ENCODE measurements around the gene COL25A1.

COL25A1 gene

GRCh38 chr4:109296527-109296926, 5.9 kb downstream of the COL25A1 start:
- H3K4me3 ChIP-seq = no peak overlapping the region
- H3K9ac ChIP-seq (ENCODE audit: insufficient read length) = no peak overlapping the region
- no peaks in the 10 kb centered on the region for H3K9me3 ChIP-seq (ENCODE audit: low read depth, low read length)
- no peak for DNase-seq (ENCODE audit: low read depth, low spot score)
- H3K27ac ChIP-seq = no peak overlapping the region
- TF ChIP-seq EZH2 (IDR thresholded peaks at IDR 0.05) (no peak), POLR2AphosphoS5 (IDR thresholded peaks at IDR 0.05; ENCODE audit: borderline replicate concordance, low read depth, low read length) (no peak)
- no peaks in the 10 kb centered on the region for H3K36me3 ChIP-seq (ENCODE audit: insufficient read depth, low read length)

- no peak for DNase-seq (ENCODE audit: low read depth, low spot score)
- Histone ChIP-seq H3K9me3 (ENCODE audit: low read depth, low read length) (no peaks in the 10 kb centered on the region), H3K27ac (no peak overlapping the region), H3K9ac (ENCODE audit: insufficient read length) (no peak overlapping the region), H3K36me3 (ENCODE audit: insufficient read depth, low read length) (no peaks in the 10 kb centered on the region), H3K4me3 (no peak overlapping the region)
- TF ChIP-seq EZH2 (IDR thresholded peaks at IDR 0.05) (no peak), POLR2AphosphoS5 (IDR thresholded peaks at IDR 0.05; ENCODE audit: borderline replicate concordance, low read depth, low read length) (no peak), FOXP2 (optimal IDR thresholded peaks at IDR 0.05; ENCODE audit: control extremely low read depth, extremely low read length, insufficient read depth) (no peak)
Observed at GRCh38 chr4:109295081-109295480, 7.4 kb downstream of the COL25A1 start.

GRCh38 chr4:109294468-109295020, 7.9 kb downstream of the COL25A1 start:
- Histone ChIP-seq H3K36me3 (ENCODE audit: insufficient read depth, low read length) (no peaks in the 10 kb centered on the region), H3K9me3 (ENCODE audit: low read depth, low read length) (no peaks in the 10 kb centered on the region), H3K9ac (ENCODE audit: insufficient read length) (no peak overlapping the region), H3K27ac (no peak overlapping the region), H3K4me3 (no peak overlapping the region)
- no peak for TF ChIP-seq EZH2 (IDR thresholded peaks at IDR 0.05)
- DNase-seq (ENCODE audit: low read depth, low spot score) = no peak

- Histone ChIP-seq H3K36me3 (ENCODE audit: insufficient read depth, low read length) (no peaks in the 10 kb centered on the region), H3K9ac (ENCODE audit: insufficient read length) (no peak overlapping the region), H3K9me3 (ENCODE audit: low read depth, low read length) (no peaks in the 10 kb centered on the region), H3K4me3 (no peak overlapping the region), H3K27ac (no peak overlapping the region)
- no peak for TF ChIP-seq EZH2 (IDR thresholded peaks at IDR 0.05)
- DNase-seq (ENCODE audit: low read depth, low spot score) = no peak
Observed at GRCh38 chr4:109294006-109294405, 8.5 kb downstream of the COL25A1 start.

DNA sequence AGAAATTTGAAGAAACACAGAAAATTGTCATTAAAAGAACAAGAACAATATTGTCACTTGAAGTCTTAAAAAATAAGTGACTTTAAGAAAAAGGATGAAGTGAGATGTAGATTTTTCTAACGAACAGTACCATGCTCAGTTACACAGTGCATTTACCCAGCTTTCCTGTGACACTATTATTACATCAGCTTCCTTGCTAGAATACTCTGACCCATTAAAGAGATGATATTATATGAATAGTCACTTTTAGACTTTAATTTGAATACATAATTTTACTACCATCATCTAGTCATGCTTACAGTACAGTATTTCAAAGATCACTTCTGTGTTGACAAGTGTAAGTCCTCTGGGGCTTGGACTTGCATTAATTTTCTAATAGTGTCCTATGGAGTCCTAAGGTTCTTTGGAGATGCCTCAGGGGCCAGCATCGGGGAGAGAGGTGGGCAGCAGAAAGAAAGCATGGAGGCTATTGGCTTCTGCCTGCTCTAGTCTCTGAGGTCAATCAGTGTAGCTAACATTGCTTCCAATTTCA, 10.7 kb downstream of the COL25A1 start:
- Histone ChIP-seq H3K9me3 (ENCODE audit: low read depth, low read length) (no peaks in the 10 kb centered on the region), H3K36me3 (ENCODE audit: insufficient read depth, low read length) (no peaks in the 10 kb centered on the region), H3K4me3 (no peak overlapping the region), H3K9ac (ENCODE audit: insufficient read length) (no peak overlapping the region), H3K27ac (no peak overlapping the region; the same call in 1 of the 2 replicates)
- DNase-seq (ENCODE audit: low read depth, low spot score) = no peak
- TF ChIP-seq POLR2AphosphoS5 (IDR thresholded peaks at IDR 0.05; ENCODE audit: borderline replicate concordance, low read depth, low read length) = no peak
- TF ChIP-seq EZH2 (IDR thresholded peaks at IDR 0.05) = no peak
- no peak for TF ChIP-seq FOXP2 (optimal IDR thresholded peaks at IDR 0.05; ENCODE audit: control extremely low read depth, extremely low read length, insufficient read depth)

- no peak for TF ChIP-seq FOXP2 (optimal IDR thresholded peaks at IDR 0.05; ENCODE audit: control extremely low read depth, extremely low read length, insufficient read depth)
- TF ChIP-seq POLR2AphosphoS5 (IDR thresholded peaks at IDR 0.05; ENCODE audit: borderline replicate concordance, low read depth, low read length) = no peak
- no peak for TF ChIP-seq EZH2 (IDR thresholded peaks at IDR 0.05)
- Histone ChIP-seq H3K27ac (no peak overlapping the region), H3K9me3 (ENCODE audit: low read depth, low read length) (no peaks in the 10 kb centered on the region), H3K4me3 (no peak overlapping the region), H3K36me3 (ENCODE audit: insufficient read depth, low read length) (no peaks in the 10 kb centered on the region), H3K9ac (ENCODE audit: insufficient read length) (no peak overlapping the region)
- no peak for DNase-seq (ENCODE audit: low read depth, low spot score)
Observed at GRCh38 chr4:109290918-109291317, 11.5 kb downstream of the COL25A1 start.

- H3K4me3 ChIP-seq = 0 out of 2 replicates have a peak overlapping the region, but pooled peaks have one; percentile 3
- peak overlapping the region; percentile 79 for H3K27ac ChIP-seq
- no peak overlapping the region for H3K9ac ChIP-seq (ENCODE audit: insufficient read length)
- H3K36me3 ChIP-seq (ENCODE audit: insufficient read depth, low read length) = no peaks in the 10 kb centered on the region
- no peaks in the 10 kb centered on the region for H3K9me3 ChIP-seq (ENCODE audit: low read depth, low read length)
- DNase-seq (ENCODE audit: low read depth, low spot score) = no peak
- TF ChIP-seq POLR2AphosphoS5 (IDR thresholded peaks at IDR 0.05; ENCODE audit: borderline replicate concordance, low read depth, low read length) (no peak), FOXP2 (optimal IDR thresholded peaks at IDR 0.05; ENCODE audit: control extremely low read depth, extremely low read length, insufficient read depth) (no peak), EZH2 (IDR thresholded peaks at IDR 0.05) (no peak)
Observed at GRCh38 chr4:109278594-109279031, 23.8 kb downstream of the COL25A1 start.

DNA sequence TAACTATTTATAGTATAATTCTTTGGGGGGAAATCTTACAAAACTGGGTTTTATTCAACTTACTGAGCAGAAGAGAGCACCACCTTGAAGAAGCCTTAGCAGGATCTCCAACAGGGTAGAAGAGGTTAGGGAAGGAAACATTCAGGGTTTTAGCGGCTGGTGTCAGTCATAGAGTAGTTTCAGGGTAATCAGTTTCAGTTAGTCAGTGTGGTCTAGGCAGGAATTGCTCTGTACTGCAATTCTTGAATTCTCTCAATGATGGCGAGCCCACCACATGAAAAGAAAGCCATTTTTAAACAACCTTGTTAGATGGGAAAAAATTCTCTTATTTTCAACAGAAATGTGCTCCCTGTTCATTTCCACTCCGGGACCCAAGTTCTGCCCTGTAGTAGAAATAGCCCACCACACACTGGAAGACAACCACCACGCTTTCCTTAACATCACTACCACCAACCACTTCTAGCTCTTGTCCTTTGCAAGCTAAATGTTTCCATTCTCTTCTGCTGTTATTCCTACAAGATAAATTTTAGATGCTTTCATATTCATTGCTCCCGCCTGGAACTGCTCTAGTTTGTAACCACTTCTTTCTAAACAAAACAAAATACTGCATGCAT, 25.9 kb downstream of the COL25A1 start:
- no peaks in the 10 kb centered on the region for H3K36me3 ChIP-seq (ENCODE audit: insufficient read depth, low read length)
- no peak overlapping the region for H3K27ac ChIP-seq
- H3K4me3 ChIP-seq = no peak overlapping the region
- no peak for DNase-seq (ENCODE audit: low read depth, low spot score)
- H3K9me3 ChIP-seq (ENCODE audit: low read depth, low read length) = no peaks in the 10 kb centered on the region
- TF ChIP-seq FOXP2 (optimal IDR thresholded peaks at IDR 0.05; ENCODE audit: control extremely low read depth, extremely low read length, insufficient read depth) (no peak), EZH2 (IDR thresholded peaks at IDR 0.05) (no peak)
- no peak overlapping the region for H3K9ac ChIP-seq (ENCODE audit: insufficient read length)

DNA sequence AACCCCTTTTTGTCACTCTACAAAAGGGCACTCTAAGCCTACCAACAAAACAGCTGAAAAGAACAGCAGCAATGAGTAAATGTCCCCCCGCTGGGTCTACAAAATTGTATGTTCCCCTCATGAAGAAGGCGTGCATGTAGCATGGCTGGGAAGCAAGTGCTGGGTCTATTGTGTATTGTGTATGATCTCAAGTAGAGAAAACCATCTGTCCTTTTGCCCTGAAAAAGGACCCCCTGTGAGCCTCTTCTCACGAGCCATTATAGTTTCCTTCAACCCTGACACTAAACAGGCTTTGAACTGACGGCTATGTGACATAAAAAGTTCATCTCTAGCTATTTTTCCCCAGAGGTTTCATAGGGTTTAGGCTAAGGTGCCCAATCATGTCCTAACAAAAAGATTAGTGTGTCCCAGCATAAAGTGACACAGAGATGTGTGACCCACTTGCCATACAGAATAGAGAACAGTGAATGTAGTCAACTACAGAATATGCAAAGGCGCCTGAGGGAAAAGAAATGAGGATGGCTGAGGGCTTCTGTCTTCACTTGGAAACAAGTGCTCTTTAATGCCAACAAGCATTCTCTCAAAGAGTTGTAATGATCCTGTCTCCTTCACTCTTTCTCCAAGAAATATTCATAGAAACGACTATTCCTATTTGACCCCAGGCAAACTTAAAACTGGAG, 27.3 kb downstream of the COL25A1 start:
- Histone ChIP-seq H3K36me3 (ENCODE audit: insufficient read depth, low read length) (no peaks in the 10 kb centered on the region), H3K9ac (ENCODE audit: insufficient read length) (no peak overlapping the region), H3K27ac (no peak overlapping the region), H3K4me3 (no peak overlapping the region), H3K9me3 (ENCODE audit: low read depth, low read length) (no peaks in the 10 kb centered on the region)
- no peak for DNase-seq (ENCODE audit: low read depth, low spot score)
- TF ChIP-seq EZH2 (IDR thresholded peaks at IDR 0.05) = no peak
- TF ChIP-seq FOXP2 (optimal IDR thresholded peaks at IDR 0.05; ENCODE audit: control extremely low read depth, extremely low read length, insufficient read depth) = no peak
- TF ChIP-seq POLR2AphosphoS5 (IDR thresholded peaks at IDR 0.05; ENCODE audit: borderline replicate concordance, low read depth, low read length) = no peak
